Activated CD8-positive, alpha-beta memory T cell treated with anti-CD3 and anti-CD28 coated beads, Interleukin-2, amount 10 ng/mL, durations not matched to agents 7 days and 5 days (primary cell): ENCODE measurements around the gene MPPED2. TPM values are rescaled to one million over a fixed set of nuclear protein-coding genes. Genes with fewer than 3 reads are reported as not detected.

Experiments
- ATAC-seq: fragments of 150-1000 bp; cut with Tn5 transposase; one replicate; pipeline ENCODE4 v1.10.0; 2021; ENCODE audit warnings: moderate library complexity
- CTCF ChIA-PET: fragments of 350-600 bp; sonication (Branson Sonifier 250); formaldehyde crosslinking; loops from one replicate; lab custom pipeline; 2021; ENCODE audit warnings: antibody characterized with exemption; lab: Charles Lee
- DNase-seq: peaks from one replicate; pipeline ENCODE4 v3.0.0-alpha.2; 2020
- H3K27ac Mint-ChIP-seq: one replicate; pipeline ENCODE4 v1.8.0; 2021; ENCODE audit warnings: mild to moderate bottlenecking, mixed read lengths
- H3K27me3 Mint-ChIP-seq: one replicate; pipeline ENCODE4 v1.8.0; 2021; ENCODE audit warnings: mixed read lengths
- H3K36me3 Mint-ChIP-seq: one replicate; pipeline ENCODE4 v1.8.0; 2021; ENCODE audit warnings: mild to moderate bottlenecking, mixed read lengths
- H3K4me1 Mint-ChIP-seq: one replicate; pipeline ENCODE4 v1.8.0; 2021; ENCODE audit warnings: mixed read lengths
- H3K4me3 Mint-ChIP-seq: one replicate; pipeline ENCODE4 v1.8.0; 2021; ENCODE audit warnings: mild to moderate bottlenecking, moderate library complexity, mixed read lengths
- H3K9me3 Mint-ChIP-seq: one replicate; pipeline ENCODE4 v1.8.0; 2022; ENCODE audit warnings: low read depth, mixed read lengths
- total RNA-seq, 2 experiments: library from RNA; stranded (reverse); gene quantifications; one replicate each; pipeline ENCODE4 v1.2.3, GENCODE V29; 2021

Gene MPPED2
- total RNA-seq, 2 experiments from 2014 or later = not detected

DNA sequence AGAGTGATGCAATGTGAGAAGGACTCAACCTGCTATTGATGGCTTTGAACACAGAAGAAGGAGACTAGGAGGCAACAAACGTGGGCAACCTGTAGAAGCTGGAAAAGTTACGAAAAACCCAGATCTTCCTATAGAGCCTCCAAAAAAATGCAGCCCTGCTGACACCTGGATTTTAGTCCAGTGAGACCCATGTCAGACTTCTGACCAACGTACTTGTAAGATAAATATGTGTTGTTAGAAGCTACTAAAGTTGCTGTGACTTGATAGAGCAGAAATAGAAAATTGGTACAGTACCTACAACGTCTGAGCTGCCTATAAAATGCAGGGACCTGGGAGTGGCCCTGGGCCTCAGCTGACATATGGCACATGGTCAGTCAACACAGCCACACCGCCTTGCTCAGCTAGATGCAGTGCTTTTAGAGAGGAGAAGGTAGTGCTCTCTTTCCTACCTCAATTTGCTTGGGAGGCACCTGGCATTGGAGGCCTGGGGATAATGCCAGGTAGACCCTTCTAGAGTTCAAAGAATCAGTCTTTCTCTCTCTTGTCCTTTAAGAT is 165.8 kb downstream of the MPPED2 start:
- Mint-ChIP-seq H3K27me3 (peaks cover 6% of the 10 kb centered on the region), H3K36me3 (no peaks in the 10 kb centered on the region), H3K9me3 (no peaks in the 10 kb centered on the region), H3K27ac (no peak overlapping the region), H3K4me3 (no peak overlapping the region), H3K4me1 (no peaks in the 10 kb centered on the region)
- DNase-seq = no peak
- no peak for ATAC-seq
- CTCF ChIA-PET = no interaction called here

DNA sequence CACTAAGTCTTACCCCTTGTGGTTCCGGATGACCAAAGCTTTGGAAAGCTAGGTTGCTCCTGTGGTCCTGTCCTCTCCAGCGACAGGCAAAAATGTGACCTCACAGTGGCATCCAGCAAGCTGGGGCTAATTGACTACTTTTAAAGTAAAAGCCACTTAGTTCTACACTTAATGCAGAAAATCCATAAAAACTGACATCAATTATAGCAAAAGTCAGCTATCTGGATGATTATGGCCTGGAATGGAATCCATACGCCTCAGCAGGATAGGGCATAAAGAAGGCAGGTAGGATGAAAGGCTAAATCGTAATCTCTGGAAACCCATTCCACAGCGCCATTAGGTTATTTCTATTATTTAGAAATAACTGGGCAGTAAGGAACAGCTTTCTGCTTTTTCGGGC is 171.3 kb downstream of the MPPED2 start:
- Mint-ChIP-seq H3K27ac (no peak overlapping the region), H3K36me3 (no peaks in the 10 kb centered on the region)
- no peak for DNase-seq

DNA sequence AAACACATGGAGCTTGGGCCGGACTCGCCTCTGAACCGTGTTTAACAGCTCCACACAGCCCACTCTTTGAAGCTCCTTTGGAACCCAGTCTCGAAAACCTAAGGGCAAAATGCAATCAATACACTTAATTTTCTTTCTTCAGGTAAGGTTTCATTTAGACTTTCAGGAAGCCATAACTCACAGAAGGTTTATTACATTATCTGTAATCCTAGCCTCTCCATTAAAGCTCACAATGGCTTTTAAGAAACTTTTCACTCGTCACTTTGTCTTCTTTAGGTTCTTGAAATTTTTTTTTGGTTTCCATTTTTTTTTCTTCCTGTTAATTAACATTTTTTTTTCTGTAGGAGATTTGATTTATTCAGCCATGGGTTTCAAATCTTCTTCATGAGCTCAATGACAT is 171.9 kb downstream of the MPPED2 start:
- no peaks in the 10 kb centered on the region for H3K4me1 Mint-ChIP-seq

More for the DNA sequence above, 171.3 kb downstream of the MPPED2 start:
- Mint-ChIP-seq H3K9me3 (no peaks in the 10 kb centered on the region), H3K27me3 (peaks cover 7% of the 10 kb centered on the region), H3K4me1 (no peaks in the 10 kb centered on the region), H3K4me3 (no peak overlapping the region)
- no peak for ATAC-seq
- CTCF ChIA-PET = no interaction called here

DNA sequence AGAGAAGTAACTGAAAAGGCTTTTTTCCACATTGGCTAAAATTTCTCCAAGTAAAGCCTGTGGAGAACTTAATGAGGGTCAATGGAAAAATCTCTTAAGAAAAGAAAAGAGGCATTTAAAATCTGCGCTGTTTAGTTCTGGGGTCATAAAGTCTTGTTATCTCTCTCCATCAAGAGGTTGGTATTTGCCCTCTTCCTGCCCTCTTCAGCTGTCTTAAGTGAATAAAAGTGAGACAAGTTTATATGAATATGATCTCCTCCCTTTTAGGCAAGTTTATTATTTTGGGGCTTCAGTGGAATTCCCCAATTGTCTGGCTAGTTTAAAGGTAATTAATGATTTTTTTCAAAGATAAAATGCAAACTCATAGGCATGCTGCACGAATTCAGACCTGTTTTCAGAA is 173.6 kb downstream of the MPPED2 start:
- ATAC-seq = no peak
- no peaks in the 10 kb centered on the region for H3K4me1 Mint-ChIP-seq
- CTCF ChIA-PET = no interaction called here

More for the DNA sequence above, 171.9 kb downstream of the MPPED2 start:
- Mint-ChIP-seq H3K4me3 (no peak overlapping the region), H3K36me3 (no peaks in the 10 kb centered on the region), H3K9me3 (no peaks in the 10 kb centered on the region), H3K27me3 (peaks cover 7% of the 10 kb centered on the region), H3K27ac (no peak overlapping the region)
- ATAC-seq = no peak
- DNase-seq = no peak
- CTCF ChIA-PET = no interaction called here

DNA sequence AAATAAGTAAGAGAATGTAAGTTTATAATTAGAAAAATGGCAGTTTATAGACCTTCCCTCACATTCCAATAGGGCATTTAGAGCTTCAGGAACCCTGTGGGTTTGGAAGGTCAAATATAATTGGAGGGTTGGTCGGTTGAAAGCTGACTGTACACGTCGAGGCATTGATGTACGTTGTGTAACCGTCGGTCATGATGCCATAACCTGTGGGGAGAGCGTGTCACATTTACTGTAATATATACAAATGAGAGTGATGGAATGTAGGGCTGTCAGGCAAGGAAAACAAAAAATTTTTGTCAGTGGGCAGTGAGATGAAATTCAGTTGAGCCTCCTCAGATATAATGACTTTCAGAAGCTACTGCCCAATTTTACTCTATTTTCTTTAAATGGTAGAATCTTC is 174.8 kb downstream of the MPPED2 start:
- no peaks in the 10 kb centered on the region for H3K4me1 Mint-ChIP-seq
- no peaks in the 10 kb centered on the region for H3K36me3 Mint-ChIP-seq
- no peak overlapping the region for H3K4me3 Mint-ChIP-seq
- CTCF ChIA-PET = no interaction called here
- ATAC-seq = no peak
- H3K9me3 Mint-ChIP-seq = no peaks in the 10 kb centered on the region
- DNase-seq = no peak
- no peak overlapping the region for H3K27ac Mint-ChIP-seq
- peaks cover 7% of the 10 kb centered on the region for H3K27me3 Mint-ChIP-seq

More for the DNA sequence above, 173.6 kb downstream of the MPPED2 start:
- no peak overlapping the region for H3K27ac Mint-ChIP-seq
- H3K27me3 Mint-ChIP-seq = peaks cover 7% of the 10 kb centered on the region
- H3K36me3 Mint-ChIP-seq = no peaks in the 10 kb centered on the region
- no peaks in the 10 kb centered on the region for H3K9me3 Mint-ChIP-seq
- H3K4me3 Mint-ChIP-seq = no peak overlapping the region
- DNase-seq = no peak

DNA sequence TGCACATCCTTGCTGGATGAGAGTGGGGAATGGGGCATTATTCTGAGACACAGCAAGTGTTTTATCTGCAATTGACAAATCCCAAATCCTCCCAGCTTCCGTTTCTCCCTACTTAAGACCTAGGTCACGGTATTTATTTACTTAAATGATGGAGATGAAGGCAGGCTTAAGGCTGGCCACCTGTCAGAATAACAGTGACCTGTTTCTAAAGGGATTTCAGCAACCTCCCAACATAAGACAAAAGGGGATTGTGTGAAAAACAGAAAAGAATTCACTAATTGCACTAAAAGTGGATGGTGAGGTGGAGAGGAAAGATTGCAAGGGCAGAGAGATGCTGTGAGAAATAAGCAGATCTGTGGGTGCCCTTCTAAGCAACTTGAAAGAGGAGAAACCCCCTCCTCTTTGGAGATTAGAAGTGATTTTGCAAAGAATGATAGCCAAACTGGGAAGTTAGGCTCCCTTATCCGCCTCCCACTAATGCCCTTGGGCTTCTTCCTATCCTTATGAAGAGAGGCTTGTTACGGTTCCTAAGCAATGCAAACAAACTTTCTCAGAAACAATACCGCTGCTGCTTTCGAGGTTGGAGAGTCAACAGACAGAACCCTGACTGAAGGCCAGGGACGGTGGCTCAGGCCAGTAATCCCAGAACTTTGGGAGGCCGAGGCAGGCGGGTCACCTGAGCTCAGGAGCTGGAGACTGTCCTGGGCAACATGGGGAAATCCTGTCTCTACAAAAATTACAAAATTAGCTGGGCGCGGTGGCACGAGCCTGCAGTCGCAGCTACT is 179.0 kb downstream of the MPPED2 start:
- no peak for ATAC-seq
- Mint-ChIP-seq H3K27me3 (peaks cover 7% of the 10 kb centered on the region), H3K36me3 (no peaks in the 10 kb centered on the region), H3K27ac (no peak overlapping the region), H3K4me3 (no peak overlapping the region), H3K9me3 (no peaks in the 10 kb centered on the region), H3K4me1 (no peaks in the 10 kb centered on the region)
- no peak for DNase-seq
- CTCF ChIA-PET = no interaction called here

DNA sequence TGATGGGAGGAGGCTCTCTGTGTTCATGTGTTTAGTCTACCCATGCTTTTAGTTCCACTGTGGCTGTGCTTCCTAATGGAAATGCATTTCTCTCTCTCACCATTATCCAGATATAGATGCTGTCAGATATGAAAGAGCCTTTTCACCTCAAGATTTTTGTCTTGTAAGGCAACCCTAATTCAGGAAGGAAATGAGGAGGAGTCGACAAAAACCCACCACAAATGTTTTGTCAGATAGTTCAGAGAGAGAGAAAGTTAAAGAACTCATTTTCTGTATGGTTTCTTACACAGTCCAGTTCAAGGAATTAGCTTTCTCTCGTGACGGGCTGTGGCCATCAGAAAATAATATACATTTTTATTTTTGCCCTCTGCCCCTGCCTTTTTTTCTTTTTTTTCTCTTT is 180.8 kb downstream of the MPPED2 start:
- Mint-ChIP-seq H3K4me3 (no peak overlapping the region), H3K27me3 (peaks cover 5% of the 10 kb centered on the region), H3K27ac (no peak overlapping the region), H3K9me3 (no peaks in the 10 kb centered on the region), H3K4me1 (no peaks in the 10 kb centered on the region), H3K36me3 (no peaks in the 10 kb centered on the region)
- CTCF ChIA-PET = no interaction called here
- ATAC-seq (no peak), DNase-seq (no peak)

DNA sequence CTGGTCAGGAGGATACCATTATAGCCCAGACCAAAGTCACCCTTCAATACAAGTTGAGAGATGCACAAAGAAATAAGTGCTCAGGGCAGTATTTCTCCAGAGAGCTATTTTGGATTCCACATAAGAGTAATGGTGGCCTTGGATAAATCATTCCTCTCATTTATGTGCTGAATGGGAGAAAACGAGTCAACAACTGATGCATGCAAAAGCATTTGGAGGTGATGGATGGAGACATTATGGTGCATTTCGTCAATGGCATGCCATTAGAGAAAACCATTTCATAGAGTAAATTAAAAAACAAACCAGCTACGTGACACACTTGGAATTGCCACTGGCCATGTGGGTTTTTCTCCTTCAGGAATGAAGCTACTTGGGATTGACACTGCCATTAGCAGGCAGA is 182.0 kb downstream of the MPPED2 start:
- CTCF ChIA-PET = no interaction called here

DNA sequence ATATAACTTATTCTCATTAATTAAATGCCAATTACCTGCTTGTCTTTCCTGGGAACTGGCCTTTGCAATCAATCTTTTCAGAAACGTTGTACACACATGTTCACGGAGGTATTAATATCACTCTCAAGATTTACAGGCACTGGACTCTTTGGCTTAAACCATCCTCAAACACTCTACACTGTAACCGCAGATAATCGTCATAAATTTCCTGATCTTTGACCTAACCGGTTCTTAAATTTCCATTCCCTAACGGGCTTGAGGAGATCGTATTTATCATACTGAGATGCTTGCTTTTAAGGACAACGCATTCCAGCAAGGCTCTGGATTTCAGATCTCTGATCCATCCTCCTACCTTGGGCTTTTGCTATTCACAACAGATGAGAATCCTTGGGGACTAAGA is 190.4 kb downstream of the MPPED2 start:
- Mint-ChIP-seq H3K36me3 (no peaks in the 10 kb centered on the region), H3K27ac (no peak overlapping the region), H3K27me3 (peaks cover 10% of the 10 kb centered on the region), H3K4me1 (no peaks in the 10 kb centered on the region), H3K9me3 (no peaks in the 10 kb centered on the region), H3K4me3 (no peak overlapping the region)
- DNase-seq = no peak
- ATAC-seq = no peak
- CTCF ChIA-PET = no interaction called here

More for the DNA sequence above, 182.0 kb downstream of the MPPED2 start:
- no peaks in the 10 kb centered on the region for H3K36me3 Mint-ChIP-seq
- H3K9me3 Mint-ChIP-seq = no peaks in the 10 kb centered on the region
- ATAC-seq (no peak), DNase-seq (no peak)
- H3K27me3 Mint-ChIP-seq = peaks cover 2% of the 10 kb centered on the region
- H3K27ac Mint-ChIP-seq = no peak overlapping the region
- H3K4me3 Mint-ChIP-seq = no peak overlapping the region
- H3K4me1 Mint-ChIP-seq = no peaks in the 10 kb centered on the region

DNA sequence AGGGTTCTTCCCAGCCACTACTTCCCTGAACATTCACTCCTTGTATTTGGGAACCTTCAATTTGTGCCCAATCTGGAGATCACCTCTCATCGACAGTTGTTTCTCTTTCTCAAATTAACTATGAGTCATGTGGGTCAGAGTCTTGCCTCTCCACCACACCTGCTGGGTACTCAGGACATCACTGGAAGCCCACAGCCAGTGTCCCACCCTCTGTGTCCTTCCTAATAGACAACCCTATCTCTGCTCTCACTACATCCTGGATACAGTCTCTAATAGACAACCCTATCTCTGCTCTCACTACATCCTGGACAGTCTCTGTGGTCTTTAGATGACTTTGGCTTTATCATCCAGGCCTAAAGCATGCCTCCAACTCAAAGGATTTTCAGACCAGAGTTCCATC is 193.1 kb downstream of the MPPED2 start:
- Mint-ChIP-seq H3K9me3 (no peaks in the 10 kb centered on the region), H3K27me3 (peaks cover 7% of the 10 kb centered on the region), H3K4me1 (no peaks in the 10 kb centered on the region), H3K36me3 (no peaks in the 10 kb centered on the region), H3K4me3 (no peak overlapping the region), H3K27ac (no peak overlapping the region)
- DNase-seq = no peak
- no peak for ATAC-seq
- CTCF ChIA-PET = no interaction called here

DNA sequence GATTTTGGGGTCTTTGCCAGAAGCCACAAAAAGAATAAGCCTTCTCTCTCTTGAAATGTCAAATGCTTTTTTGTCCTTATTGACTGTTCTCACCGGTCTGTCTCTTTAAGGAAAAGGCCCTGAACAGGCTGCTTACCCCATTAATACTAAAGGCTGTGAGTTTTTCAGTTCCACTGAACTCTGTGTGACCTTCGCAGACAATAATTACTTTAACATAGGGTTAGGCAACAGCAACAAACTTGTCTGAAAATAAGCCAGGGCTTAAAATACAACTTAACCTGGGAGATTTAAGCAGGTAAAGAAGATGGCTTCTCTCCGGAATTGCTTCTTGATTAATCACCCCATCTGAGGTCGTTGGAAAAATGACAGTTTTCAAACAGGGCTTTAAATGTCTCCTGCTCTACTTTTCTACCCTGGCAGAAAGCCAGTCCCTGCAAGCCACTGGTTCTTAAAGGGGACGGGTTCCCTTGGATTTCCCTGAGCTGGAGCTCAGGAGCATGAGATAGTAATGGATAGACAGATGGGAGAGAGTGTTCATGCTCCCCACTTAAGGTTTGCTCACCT is 193.8 kb downstream of the MPPED2 start:
- peaks cover 7% of the 10 kb centered on the region for H3K27me3 Mint-ChIP-seq
- H3K36me3 Mint-ChIP-seq = no peaks in the 10 kb centered on the region
- no peak for DNase-seq
- no peak overlapping the region for H3K4me3 Mint-ChIP-seq
- H3K4me1 Mint-ChIP-seq = no peaks in the 10 kb centered on the region
- no peaks in the 10 kb centered on the region for H3K9me3 Mint-ChIP-seq
- CTCF ChIA-PET = no interaction called here
- no peak overlapping the region for H3K27ac Mint-ChIP-seq
- no peak for ATAC-seq

DNA sequence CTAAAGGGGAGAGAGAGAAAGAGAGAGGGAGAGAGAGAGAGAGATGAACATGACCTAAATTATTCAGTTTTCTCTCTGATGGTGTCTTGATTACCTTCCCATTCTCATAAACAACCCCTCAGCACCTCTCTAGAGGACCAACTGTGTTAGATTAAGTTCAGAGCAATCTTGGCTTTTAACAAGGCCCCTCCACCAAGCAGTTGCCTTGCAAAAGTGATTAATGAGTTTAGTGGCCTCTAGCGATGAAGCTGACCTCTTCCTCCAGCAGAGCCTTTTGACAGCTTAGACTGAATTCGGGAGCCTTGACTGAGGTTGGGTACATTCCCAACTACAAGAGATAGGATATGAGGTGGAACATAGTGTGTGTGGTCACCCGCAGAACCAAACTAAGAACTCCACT is 197.2 kb downstream of the MPPED2 start:
- no peak for DNase-seq
- Mint-ChIP-seq H3K4me3 (no peak overlapping the region), H3K27ac (no peak overlapping the region), H3K27me3 (no peaks in the 10 kb centered on the region), H3K4me1 (no peaks in the 10 kb centered on the region), H3K9me3 (no peaks in the 10 kb centered on the region), H3K36me3 (no peaks in the 10 kb centered on the region)
- CTCF ChIA-PET = interaction anchor here (1.4 kb wide), 1 partner anchor 13 kb away, joined by 3 read pairs; no protein-coding TSS in a partner anchor
- no peak for ATAC-seq

DNA sequence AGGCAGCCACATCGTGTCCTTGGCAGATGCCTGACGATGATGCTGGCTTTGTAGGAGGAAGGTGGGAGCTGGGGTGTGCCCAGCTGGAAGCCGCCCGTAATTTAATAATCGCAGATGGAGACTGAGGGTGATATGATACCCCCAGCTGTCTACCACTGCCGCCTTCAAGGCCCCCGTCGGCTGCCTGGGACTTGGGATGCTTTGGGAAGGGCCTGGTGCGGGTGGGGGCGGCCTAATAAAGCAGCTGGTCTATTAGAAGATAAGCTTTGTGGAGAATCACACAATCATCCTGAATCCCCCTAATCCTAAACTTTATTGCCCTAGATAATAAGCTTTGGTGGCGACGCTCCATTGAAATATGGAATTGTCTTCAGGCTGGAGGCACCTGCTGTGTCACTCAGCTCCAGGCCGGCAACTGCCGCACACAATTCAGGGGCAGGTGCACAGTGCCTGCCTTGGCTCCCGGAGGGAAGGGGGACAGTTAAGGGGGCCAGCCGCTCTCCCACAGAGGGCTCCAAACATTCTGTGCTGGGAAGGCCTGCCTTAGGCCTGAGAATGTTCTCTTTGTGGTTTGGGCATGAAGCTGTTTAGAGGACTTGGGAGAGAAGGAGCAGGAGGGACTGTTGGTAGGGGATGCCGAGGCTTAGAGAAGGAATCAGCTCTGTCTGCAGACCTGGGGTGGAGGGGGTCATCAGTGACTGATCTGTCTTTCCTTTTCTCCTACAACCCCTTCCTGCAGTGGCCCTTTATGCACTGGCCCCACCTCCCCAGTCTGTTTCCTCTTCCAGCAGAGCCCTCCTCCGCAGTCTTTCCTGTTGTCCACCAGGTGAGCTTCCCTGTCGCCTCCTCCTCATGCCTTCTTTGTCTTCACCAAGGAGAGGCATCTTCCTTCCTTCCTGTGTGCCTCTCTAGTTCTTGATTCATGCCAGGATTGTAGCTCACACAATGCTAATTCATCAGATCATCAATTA is 198.0 kb downstream of the MPPED2 start:
- Mint-ChIP-seq H3K4me1 (no peaks in the 10 kb centered on the region), H3K27ac (no peak overlapping the region), H3K9me3 (no peaks in the 10 kb centered on the region), H3K36me3 (no peaks in the 10 kb centered on the region), H3K27me3 (no peaks in the 10 kb centered on the region), H3K4me3 (no peak overlapping the region)
- ATAC-seq (no peak), DNase-seq (no peak)
- CTCF ChIA-PET = interaction anchor here (1.4 kb wide), 1 partner anchor 12 kb away, joined by 3 read pairs; no protein-coding TSS in a partner anchor
